ENCODE data around the gene LIMS4. TPM values are rescaled to one million over a fixed set of nuclear protein-coding genes. Genes with fewer than 3 reads are reported as not detected.
"Not testable (repeated sequence)": the region's sequence is repeated elsewhere in the genome, so short reads cannot be mapped to it uniquely, and the experiment has no call there.

Gene LIMS4
- 0.49 TPM for total RNA-seq

DNA sequence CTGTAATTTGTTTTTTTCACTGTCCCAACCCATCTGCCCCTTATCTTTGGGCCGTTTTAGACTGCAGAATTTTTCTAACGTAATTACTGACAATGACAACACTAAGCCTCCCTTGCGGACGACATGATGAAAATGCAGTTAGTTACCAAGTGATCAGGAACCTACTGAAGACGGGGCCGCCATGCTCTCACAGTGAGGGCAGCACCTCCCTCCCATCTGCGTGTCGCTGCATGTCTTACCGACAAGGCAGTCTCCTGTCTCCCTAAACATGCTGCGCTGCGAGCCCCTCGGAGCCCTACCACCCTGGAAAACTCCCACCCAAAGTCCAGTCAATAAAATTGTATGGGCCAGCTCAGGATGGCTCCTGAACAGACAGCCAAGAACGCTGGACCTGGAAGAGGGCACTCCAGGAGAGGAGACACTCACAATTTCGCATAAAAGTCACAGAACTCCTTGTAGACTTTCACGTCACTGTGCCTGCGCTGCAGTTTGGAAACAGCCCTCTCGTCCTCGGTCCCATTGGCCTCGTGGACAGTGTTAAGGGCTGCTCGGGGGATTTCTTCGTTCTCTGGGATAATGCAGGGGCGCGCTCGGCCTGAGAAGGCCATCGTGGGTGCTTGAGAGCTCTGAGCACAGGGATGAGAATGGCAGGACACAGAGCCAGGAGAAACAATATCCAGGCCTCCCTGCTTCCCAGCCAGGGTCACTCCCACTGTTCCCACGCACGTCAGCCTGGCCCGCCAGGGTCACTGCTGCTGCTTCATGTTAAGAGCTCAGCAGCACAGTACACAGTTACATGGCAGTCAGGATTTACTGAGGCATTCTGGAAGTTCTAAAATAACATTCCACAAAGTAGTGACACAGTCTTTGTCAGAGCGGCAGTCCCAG is at the start of gene LIMS4:
TSS of gene LIMS4 (minus strand) at position 646 of the 888 bp plus-strand sequence. CDS start at position 608, 38 bp downstream.
- DNase-seq: not testable (repeated sequence)

DNA sequence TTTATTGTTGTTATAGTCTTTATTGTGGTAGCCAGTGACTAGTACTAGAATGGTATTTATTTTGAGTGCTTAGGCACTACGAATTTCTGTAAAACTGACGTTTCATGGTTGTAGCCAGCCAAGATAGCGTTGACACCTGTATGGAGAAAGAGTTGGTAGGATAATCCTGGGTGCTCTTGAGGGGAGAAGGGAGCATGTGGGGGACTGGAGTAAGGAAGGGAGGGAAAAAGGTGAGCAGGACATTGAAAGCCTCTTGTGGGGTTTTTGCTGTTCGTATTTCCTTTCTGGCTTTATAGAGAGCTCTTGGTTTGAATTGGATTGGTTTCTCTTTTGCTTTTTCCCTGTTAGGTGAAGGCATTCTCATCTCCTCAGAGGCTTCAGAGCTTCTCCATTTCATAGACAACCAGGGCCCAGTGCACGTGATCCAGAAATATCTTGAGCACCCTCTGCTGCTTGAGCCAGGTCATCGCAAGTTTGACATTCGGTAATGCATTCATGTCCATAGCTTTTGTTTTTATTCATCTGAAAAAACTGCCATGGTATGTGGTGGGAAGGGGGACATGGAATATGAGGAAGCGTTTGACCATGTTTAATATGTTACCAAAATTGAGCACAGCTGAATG is 27.2 kb upstream of the LIMS4 start:
- not testable (repeated sequence) for DNase-seq

DNA sequence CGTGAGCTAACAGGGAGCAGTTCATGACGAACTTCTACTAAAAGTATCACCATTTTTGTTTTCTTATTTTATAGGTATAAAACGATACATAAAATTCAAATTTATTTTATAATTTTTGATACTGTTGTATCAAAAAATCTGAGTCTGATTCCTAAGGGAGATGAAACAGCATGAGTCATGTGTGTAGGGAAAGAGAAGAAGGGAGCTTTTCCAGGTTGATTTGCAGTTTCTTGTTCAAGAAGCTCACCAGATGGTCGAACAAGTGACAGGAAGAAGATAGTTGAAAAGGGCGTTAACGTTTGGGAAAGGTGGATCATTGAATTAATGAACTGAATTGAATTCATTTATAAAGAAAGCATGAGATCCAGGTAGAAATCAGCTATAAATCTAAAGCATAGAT is 23.4 kb upstream of the LIMS4 start:
- not testable (repeated sequence) for DNase-seq

DNA sequence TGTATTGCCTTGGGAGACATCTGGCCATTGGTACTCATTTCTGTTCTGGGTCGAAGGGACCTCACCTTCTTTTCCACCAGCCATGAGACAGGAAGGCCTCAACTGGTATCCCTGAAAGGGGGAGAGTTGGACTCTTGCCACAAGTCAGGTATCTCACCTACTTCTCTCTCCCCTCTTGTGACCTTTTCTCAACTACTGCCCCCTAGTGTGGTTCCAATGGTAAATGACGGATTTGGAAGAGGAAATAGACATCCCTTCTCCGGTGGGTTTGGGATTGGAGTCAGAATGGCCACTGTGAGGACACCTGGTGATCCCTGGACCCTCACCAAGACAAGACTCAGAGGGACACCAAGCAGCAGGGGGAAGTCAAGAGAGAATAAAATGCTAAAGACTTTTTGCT is 21.9 kb upstream of the LIMS4 start:
- DNase-seq: not testable (repeated sequence)

DNA sequence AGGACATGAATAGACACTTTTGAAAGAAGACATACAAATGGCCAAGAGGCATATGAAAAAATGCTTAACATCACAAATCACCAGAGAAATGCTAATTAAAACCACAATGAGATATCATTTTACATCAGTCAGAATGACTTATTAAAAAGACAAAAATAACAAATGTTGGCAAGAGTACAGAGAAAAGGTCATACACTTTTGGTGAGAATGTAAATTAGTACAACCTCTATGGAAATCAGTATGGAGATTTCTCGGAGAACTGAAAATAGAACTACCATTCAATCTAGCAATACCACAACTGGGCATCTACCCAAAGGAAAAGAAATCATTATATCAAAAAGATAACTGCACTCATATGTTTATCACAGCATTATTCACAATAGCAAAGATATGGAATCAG is 16.4 kb upstream of the LIMS4 start:
- not testable (repeated sequence) for DNase-seq

- not testable (repeated sequence) for DNase-seq
Measured at GRCh38 chr2:110482697-110483096, 10.1 kb upstream of the LIMS4 start.

- DNase-seq: not testable (repeated sequence)
Measured at GRCh38 chr2:110481200-110481599, 8.6 kb upstream of the LIMS4 start.

DNA sequence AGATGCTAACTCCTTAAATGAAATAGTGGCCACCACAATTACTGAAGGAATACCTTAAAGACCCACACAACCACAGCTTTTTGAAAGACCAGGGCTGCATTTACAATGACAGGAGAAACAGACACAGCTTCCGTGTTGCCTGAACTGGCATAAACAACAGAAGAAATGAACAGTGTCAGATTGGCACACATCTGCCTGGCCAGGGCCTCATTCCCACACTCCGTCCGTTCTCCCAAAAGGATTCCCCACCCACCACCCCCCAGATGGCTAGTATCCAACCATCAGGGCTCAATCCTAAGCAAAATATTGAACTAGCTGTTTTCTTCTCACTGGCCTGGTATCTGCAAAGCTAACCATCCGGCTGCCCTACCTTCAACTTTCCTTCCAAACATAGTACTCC is 7.5 kb upstream of the LIMS4 start:
- DNase-seq: not testable (repeated sequence)

- not testable (repeated sequence) for DNase-seq
Measured at GRCh38 chr2:110477370-110477769, 4.8 kb upstream of the LIMS4 start.

GRCh38 chr2:110476952-110477351 is 4.3 kb upstream of the LIMS4 start:
- not testable (repeated sequence) for DNase-seq

- DNase-seq: not testable (repeated sequence)
Measured at GRCh38 chr2:110475627-110476359, 3.2 kb upstream of the LIMS4 start.

DNA sequence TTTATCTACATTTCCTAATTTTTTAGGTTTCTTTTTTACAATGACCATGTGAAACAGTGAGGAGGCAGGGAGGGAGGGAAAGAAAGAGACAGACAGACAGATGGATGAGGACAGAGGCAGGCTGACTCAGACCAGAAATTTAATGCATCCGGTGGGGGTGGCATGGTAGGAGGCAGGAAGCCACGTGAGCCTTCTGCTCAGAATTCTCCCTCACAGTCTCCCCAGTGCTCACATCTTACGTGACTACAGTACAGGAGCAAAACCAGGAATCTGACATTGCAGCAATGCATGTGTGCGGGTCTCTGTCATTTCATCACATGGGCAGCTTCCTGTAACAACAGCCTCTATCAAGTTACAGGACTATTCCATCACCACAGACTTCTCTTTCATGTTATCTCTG is 2.3 kb upstream of the LIMS4 start:
- not testable (repeated sequence) for DNase-seq

GRCh38 chr2:110473059-110473358 is 393 bp upstream of the LIMS4 start:
- DNase-seq: not testable (repeated sequence)

DNA sequence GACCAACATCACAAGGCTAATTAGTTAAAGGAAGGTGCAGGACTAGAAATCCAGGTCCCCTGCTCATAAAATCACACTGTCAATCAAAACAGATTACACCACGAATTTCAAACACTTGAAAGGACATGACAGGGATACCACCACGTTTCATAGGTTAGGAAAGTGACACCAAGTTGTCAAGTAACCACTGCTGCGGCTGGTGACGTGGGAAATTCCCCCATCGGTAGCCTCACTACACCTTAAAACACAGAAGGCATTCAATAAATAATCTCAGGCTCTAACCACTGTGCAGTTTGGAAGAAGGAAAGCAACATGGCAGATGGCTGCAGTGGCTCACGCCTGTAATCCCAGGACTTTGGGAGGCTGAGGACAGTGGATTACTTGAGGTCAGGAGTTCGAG is 3.7 kb downstream of the LIMS4 start:
- DNase-seq: not testable (repeated sequence)

- not testable (repeated sequence) for DNase-seq
Measured at GRCh38 chr2:110465312-110465711, 7.3 kb downstream of the LIMS4 start.

DNA sequence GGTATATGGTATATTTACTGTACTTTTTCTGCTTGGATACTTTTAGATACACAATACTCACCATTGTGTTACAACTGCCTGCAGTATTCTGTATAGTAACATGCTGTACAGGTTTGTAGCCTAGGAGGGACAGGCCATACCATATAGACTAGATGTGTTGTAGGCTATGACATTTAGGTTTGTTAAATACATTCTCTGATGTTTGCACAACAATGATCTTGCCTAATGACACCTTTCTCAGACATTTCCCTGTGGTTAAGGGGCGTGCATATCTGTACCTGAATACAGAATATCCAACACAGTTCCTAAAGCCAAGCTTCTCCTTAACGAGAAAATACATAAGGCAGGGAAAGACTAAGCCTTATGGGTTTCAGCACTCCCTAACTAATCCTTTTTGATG is 10.2 kb downstream of the LIMS4 start:
- not testable (repeated sequence) for DNase-seq

DNA sequence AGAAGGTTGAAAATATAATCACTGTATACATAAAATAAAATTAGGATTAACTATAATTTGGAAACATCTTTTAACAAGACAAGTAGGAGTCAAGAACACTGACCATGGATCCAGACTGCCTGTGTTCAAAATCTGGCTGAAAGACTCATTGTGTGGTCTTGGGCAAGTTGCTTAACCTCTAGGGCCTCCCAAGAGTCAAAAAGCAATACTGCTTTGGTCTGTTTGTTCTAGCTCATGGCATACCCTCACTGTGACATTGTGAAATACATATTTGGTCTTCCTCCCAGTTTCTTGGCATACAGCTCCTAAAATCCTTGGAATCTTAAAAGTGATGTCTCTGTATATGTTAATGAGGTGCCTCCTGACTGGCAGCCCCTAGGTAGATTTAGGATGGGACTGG is 12.3 kb downstream of the LIMS4 start:
- not testable (repeated sequence) for DNase-seq

DNA sequence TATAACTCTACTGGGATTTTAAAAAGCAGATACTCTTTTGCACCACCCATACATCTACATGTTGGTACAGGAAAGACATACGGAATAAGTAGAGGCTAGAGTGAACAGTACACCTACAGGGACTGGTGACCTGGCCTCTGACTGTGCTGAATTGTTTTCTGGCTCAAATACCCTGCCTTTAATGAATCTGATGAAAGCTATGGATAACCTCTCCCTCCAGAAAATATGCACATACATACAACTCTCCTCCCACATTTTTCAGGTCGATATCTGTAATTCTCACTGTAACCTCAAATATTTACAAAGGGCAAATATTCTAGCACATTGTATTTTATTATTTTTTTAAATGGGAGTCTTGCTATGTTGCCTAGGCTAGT is 15.4 kb downstream of the LIMS4 start:
- DNase-seq: not testable (repeated sequence)

DNA sequence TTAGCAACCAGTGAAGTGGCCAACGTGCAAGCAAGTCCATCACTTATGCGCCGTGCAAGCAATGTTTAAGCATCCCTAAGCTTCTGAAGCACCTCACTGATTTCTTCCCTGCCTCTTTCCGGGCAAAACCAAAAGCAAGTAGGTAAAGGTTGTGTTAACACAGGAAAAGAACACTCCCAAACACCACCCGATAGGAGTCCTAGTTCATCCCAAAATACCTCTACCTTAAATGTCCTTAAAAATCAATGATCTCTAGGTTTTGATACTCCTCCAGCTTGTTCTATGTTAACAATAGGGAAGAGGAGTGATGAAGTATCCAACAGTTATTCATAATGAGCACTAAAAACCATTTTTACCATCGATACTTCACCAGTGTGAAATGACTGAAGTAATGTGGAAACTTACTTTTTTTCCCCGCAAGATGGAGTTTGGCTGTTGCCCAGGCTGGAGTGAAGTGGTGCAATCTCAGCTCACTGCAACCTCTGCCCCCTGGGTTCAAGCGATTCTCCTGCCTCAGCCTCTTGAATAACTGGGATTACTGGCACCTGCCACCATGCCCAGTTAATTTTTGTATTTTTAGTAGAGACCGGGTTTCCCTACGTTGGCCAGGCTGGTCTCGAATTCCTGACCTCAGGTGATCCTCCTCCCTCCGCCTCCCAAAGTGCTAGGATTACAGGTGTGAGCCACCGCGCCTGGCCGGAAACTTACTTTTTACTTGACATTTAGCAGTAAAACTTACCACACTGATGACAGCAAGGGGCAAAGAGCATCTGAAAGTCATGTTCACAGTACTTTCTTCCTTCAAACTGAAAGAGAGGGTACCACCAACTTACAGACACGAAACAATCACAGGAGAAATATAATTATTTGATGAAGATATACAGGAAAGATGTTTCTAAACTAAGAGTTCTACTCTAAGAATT is 16.1 kb downstream of the LIMS4 start:
- not testable (repeated sequence) for DNase-seq

GRCh38 chr2:110455080-110455670 is 17.4 kb downstream of the LIMS4 start:
- not testable (repeated sequence) for DNase-seq

DNA sequence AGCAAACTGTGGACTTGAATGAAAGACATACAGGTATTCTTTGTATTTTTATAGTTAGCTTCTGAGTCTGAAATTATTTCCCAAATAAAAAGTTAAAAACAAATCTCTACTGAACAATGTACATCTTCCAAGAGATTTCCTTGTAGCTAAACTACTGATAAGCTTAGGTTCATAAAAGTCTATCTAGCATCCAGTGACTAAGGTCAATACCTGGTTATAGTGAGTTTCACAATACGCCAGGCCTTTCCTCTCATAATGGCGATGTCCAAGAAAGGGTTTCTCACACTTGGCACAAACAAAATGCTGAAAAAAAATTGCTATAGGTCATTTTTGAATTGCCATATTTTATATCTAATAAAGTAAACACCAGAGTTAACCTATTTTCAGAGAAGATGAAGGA is 21.7 kb downstream of the LIMS4 start:
- DNase-seq: not testable (repeated sequence)
